GM21447 (cell line): ENCODE data around the gene SRP14.
"Not testable (repeated sequence)": the region's sequence is repeated elsewhere in the genome, so short reads cannot be mapped to it uniquely, and the experiment has no call there.

Source experiments
- ATAC-seq: cut with Tn5 transposase; IDR thresholded peaks from one replicate; pipeline ENCODE4 v1.9.1; 2021; ENCODE audit not compliant: unreplicated experiment

Gene SRP14, protein sequence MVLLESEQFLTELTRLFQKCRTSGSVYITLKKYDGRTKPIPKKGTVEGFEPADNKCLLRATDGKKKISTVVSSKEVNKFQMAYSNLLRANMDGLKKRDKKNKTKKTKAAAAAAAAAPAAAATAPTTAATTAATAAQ

DNA sequence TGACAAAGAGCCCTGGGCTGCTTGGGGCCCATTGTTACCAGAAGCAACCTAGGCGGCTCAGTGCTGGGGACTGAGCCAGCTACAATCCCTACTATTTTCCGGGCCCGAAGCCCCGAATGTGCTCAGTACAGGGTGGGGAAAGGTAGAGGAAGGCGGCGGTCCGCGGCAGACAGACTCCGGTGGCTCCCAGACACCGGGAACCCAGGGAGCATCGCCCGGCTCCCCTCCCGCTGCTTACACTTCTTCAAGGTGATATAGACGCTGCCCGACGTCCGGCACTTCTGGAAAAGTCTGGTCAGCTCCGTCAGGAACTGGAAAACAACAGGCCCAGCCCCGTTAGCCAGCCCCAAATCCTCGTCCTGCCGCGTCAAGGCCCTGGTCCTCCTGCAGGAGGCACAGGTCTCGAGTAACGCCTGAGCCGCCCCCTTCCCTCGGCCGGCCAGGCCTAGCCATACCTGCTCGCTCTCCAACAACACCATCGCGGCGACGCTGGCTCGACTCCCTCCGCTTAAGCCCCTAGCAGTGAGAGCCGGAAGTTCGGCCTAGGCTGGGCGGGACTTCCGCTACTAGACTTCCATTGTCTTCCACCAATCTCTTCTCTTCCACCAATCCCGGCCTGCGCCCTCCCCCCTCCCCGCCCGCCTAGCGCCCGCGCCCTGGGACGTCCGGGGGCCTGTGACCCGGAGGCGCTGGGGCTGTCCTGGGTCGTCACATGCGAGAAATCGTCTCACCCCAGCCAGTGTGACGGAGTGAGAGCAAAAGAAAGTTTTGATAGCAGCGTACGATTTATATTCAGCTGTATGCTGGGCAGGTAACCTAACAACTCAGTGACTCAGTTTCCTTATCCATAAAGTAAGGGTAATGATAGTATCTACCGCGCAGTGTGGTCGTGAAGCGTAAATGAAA lies at the start of gene SRP14:
Gene SRP14, minus strand, starts transcription at position 544 of the 906 bp plus-strand sequence. Its CDS starts 65 bp downstream, at position 479.
- ATAC-seq: peak; percentile 89

DNA sequence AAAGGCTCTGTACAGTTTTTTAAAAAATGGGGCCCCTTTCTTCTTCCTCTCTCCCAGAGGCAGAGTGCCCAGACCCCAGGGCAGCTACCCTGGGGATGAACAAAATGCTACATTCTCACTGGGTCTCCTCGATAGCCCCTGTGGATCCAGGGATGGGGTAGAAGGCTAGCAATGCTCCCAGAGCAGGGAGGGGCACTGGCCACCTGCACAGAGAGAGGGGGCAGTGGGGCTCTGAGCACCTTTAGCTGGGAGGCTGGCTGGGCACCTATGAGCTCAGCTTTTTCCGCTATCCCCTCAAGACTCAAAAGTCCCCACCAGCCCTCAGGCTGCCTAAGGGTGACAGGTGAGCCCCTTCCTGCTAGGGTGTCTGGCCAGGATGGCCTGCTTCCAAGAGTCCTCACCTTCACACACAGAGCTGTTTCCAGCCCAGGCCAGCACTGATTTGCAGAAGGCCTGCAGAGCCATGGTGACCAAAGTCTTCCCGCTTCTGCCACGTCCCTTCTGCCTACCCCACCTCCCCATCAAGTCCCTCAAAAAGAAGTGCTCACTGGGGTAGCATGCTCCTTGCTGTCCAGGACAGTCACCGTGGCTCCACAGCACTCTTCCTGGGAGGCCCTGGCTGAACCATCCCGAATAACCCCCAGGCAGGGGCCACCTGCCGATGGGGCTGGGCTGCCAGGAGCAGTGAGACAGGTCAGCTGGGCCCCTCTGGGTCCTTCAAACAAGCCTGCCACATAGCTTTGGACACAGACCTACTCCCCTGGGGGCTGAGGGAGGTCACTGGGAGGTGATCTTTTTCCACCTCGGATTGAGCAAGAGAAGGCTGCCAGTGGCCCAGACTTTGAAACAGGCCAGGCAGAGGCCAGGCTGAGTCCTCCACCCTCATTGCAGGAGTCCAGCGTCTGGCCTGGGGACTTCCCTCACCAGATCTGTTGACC lies 49.3 kb upstream of the SRP14 start:
- ATAC-seq: no peak

DNA sequence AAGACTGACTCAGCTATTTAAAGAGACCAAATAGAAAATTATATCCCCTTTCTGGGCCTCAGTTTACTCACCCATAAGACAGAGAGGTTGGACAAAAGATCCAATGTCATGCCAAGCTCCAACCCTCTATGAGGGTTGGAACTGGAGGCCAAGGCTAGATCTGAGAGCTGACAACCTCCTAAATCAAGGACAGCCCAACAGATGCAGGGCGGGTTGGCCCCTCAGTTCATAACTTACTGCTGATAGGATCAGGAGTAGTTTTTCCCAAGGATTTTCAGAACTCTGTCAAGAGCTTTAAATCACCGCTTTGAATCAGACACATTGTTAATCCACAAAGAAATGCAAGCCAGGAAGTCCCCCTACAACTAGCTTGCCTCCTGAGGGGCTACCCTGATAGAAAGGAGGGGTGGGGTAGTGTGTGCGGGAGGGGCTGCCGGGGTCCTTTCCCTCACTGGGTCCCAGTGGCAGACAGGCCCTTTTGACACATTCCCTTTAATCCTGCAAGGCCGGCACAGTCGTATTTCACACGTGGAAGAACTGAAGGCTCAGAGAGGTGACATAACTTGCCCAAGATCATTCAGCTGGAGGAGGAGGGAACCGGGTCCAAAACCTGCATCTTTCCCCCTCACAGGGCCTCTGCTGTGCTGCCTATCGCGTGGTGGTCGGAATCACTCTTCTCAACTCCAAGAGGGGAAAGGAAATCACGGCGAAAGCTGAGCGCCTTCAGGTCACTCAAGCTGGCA lies 48.3 kb upstream of the SRP14 start:
- no peak for ATAC-seq

DNA sequence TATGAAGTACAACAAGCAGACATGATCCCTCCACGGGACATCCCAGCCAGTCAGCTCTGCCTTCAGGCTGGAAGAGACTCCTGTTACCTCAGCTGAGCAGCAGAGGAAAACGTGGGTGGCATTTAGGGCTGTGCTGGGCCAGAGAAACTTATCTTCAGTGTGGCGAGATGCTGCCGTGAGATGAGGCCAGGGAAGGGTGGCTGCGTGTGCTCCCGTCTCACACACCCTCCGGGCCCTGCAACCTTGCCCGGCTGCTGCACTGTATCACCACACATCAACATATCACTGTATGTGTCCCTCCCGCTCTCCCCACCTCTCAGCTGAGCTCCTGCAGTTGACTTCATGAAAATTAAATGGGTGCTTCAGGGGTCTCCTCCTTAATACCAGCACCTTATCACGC lies 46.3 kb upstream of the SRP14 start:
- no peak for ATAC-seq

DNA sequence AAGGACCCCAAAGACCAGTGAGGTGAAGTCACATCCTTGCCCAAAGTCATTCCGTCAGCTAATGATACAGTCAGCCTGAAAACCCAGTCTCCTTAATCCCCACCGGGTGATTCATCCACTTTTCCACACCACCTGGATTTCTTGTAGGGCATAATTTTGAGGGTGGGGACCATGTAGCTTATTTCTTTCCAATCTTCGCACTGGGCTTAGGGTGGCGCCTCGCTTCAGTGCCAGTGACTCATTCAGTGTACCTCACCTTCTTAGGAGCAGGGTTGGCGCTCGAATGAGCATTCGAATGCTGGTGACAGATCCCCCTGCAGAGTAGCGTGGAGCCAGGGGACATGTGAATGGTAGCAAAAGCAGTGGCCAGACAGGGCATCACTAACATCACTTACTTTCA lies 45.7 kb upstream of the SRP14 start:
- ATAC-seq: no peak

DNA sequence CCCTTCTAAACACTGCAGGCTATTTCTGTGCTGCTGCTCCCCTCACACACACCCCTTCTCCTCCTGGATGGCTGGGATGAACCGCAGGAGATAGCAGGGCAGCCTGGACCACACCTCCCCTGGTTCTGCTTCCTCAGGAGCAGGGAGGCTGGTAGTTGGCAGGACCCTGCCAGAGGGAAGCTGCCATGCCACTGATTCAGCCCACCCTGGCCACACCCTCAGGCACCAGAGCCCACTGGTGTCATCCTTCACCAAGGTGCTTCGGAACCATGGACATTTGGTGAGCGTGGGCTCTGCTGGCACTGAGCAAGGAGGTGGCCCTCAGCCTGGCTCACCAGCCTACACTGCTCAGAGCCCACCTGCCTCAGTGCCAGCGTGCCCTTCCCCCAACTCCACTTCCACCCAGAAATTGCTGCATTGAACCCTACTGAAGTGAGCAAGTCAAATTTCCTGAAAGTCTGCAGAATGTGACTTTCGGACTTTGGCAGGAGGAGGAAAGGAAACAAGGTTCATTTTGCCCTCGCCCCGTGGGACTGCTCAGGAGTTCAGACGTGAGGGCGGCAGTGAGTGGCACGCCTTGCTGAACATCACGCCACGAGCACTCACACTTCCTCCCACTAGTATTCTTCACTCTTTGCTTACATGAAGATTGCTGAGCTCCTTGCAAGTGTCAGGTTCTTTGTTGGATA lies 43.4 kb upstream of the SRP14 start:
- ATAC-seq: no peak

DNA sequence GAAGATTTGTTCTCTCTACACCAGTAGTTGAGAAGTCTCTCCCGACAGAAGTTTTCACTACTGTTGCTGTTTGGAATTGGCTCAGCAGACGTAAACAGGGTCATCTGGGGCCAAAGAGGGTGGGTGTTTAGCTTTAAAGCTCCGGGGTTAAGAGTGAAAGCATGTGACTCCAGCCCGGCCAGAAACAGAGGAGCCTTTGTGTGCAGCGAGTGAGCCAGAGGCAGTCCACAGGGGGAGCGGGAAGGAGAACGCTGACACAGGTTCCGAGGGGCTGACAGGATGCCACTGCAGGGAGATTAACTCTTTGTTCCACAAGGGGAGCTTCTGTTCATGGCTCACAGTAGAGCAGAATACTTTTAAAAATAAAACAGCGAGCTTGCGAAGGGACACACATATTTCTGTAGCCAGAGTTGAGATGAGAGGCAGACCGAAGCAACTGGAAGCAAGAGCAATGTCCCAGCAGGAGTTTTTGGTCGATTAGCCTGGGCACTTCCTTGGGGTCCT lies 42.8 kb upstream of the SRP14 start:
- ATAC-seq: no peak

DNA sequence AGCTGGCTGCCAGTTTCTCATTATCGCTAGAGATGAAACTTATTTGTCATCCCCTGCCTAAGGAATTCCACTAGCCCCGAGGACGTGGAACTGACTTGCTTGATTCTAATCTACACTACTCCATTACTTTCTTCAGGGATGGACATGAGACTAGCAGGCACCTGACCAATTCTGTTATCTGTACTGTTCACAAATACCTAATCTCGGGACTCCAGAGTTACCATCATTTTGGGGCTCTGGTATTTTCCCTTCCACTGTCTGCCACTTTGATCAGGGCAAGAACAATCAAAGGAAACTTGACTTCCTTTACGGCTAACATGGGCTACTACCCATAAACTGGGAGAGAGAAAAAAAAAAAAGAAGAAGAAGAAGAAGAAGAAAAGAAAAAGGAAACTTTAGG lies 41.9 kb upstream of the SRP14 start:
- ATAC-seq: no peak

DNA sequence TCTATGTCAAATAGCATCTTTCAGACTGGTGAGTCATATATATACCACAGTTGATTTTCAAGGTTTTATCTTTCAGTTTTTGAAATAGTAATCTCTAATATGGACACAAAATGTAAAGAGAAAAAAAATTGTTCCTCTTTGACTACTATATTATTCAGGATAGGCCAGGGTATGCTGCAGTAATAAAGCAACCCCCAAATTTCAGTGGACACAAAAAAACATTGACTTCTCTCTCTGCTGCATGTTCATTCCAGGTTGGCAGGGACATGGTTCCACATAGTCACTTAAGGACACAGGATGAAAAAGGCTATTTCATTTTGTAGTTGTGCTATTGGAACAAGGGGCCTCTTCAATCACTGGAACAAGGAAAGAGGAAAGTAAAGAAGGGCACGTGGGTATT lies 41.1 kb upstream of the SRP14 start:
- no peak for ATAC-seq

DNA sequence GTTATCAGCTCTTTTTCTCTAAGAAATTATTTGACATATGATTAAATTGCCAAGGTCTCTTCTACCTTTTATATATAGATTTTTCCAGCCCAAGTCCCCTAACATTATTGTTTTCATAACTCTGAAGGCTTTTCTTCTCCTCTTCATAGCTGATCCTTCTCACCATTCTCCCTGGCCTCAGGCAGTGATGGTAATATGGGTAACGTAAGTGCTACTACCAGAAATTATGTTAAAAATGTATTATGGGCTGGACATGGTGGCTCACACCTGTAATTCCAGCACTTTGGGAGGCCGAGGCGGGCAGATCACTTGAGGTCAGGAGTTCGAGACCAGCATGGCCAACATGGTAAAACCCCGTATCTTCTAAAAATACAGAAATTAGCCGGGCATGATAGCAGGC lies 40.5 kb upstream of the SRP14 start:
- ATAC-seq: no peak

DNA sequence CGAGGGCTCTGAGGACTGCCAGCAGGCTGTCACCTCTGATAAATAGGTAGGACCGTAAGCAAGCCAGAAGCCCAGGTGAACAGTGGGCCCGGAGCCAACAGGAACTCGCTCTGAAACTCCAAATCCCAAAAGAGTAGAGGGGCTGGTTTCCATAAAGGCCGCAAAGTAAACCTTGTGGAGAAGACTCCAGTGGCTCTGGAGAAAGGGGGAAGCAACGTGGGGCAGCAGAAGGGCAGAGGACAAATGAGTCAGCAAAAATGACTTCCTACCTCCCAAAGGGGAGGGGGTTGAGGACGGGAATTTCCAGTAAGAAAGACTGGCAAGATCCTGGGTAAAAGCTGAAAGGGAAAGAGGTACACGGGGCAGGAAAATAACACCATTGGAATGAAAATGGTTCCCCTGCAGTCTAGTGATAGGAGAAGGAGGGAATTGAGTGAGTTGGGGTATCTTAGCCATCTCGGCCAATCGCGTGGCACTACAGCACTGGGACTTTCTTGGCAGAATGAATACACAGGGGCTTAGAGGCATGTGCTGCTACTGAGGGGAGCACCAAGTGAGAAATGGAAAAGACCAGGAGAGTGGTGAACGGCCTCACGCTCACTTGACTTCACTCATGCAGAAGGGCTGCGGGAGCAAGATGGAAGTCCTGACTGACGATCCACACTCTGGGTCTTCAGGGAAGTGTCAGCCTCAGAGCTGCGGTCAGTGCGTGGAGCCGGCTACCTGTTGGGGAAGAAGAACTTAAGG lies 36.5 kb upstream of the SRP14 start:
- no peak for ATAC-seq

DNA sequence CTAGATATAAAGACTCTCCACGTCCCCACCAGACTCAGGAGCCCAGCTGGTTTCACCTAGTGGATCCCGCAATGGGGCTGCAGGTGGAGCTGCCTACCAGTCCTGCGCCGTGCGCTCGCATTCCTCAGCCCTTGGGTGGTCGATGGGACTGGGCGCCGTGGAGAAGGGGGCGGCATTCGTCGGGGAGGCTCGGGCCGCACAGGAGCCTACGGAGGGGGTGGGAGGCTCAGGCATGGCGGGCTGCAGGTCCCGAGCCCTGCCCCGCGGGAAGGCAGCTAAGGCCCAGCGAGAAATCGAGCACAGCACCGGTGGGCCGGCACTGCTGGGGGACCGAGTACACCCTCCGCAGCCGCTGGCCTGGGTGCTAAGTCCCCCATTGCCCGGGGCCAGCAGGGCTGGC lies 35.7 kb upstream of the SRP14 start:
- not testable (repeated sequence) for ATAC-seq

DNA sequence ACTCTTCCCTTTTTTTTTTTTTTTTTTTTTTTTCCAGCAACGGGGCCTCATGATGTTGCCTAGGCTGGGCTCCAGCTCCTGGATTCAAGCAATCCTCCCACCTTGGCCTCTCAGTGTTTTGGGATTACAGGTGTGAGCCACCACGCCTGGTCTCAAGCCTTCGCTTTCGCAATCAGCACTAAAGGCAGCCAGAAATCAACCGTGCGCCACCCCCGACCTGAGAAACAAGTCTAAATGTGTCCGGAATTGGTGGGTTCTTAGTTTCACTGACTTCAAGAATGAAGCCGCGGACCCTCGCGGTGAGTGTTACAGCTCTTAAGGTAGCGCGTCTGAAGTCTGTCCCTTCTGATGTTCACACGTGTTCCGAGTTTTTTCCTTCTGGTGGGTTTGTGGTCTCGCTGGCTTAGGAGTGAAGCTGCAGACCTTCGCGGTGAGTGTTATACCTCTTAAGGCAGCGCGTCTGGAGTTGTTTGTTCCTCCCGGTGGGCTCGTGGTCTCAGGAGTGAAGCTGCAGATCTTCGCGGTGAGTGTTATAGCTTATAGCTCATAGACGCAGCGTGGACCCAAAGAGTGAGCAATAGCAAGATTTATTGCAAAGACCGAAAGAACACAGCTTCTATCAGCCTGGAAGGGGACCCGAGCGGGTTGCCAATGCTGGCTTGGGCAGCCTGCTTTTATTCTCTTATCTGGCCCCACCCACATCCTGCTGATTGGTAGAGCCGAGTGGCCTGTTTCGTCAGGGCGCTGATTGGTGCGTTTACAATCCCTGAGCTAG lies 34.9 kb upstream of the SRP14 start:
- ATAC-seq: not testable (repeated sequence)

DNA sequence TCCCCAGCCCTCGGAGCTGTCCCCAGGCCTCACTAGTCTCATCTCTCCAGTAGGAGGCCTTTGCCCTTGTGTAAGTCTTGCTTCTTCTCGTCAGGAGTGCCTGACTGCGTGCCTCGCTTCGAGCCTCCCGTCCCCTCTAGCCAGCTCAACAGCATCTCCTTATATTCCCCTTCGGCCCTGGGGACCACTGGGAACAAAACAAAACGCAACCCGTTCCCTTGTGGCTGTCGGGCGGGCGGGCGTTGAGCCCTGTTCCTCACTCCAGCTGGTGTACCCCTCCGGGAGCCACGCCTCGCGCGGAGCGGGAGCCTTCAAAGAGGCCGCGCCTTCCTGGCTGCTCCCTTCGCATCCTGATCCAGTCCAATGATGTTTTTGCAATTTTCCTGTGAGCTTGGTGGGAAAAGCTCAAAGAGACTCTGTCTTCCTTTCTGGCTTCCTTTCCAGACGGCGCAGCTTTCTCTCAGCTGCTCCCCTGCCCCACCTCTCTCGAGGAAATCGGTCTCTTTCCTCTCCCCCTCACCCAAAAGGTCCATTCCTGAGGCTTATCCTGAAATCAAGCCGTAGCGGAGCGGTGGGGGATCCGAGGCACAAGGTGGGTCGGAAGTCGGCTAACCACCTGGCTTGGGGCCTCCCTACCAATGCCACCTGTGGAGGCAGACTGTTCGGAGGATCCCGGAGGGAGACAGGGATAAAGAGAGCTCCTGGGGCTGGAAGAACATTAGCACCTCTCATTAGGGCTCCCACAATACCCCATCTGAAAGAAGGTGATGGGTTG lies 33.4 kb upstream of the SRP14 start:
- no peak for ATAC-seq

DNA sequence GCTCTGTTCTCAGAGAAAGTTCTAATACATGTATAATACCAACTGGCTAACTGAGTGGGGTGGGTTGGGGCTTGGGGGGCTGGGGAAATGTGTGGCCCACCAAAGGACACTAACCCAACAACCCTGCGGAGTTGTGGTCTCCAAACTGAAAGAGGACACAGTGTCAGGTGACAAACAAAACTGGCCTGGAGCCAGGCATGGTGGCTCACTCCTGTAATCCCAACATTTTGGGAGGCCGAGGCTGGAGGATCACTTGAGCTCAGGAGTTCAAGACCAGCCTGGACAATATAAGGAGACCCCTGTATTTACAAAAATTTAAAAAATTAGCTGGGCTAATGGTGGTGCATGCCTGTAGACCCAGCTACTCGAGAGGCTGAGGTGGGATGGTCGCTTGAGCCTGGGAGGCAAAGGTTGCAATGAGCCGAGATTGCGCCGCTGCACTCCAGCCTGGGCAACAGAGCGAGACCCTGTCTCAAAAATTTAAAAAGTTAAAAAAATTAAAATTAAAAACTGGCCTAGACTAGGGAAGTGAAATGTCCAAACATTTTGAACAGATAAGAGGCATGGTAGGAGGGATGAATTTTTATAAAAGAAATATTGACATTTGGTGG lies 31.7 kb upstream of the SRP14 start:
- no peak for ATAC-seq

DNA sequence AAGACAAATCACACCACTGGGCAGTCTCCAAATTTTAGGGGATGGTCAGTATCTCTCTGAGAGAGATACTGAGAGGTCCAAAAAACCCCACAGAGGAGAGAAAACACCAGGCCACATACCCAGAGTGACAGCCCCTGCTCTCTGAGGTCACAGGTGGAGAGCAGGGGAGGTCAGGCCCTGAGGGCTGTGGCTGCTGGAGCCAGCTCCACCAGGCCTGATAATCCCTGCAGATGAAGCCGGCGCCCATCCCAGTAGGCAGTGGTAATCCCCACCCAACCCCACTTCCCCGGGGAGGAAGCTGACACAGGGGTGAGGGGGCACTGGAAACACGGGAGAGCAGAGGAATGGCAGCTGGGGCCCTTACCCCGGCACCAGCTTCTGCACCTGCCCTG lies 31.2 kb upstream of the SRP14 start:
- peak; percentile 19 for ATAC-seq
